Epithelial cell of prostate (primary cell): ENCODE measurements around the gene CYB5A.
A peak's percentile ranks its signal among the peaks of the same experiment; 100 is the strongest.

Experiments used
- DNase-seq: peaks from one replicate; pipeline ENCODE4 v3.0.0-alpha.2; 2011; ENCODE audit warnings: low read depth, low spot score
- H3K27ac ChIP-seq: fragments of 450-650 bp; 2 replicates; pipeline ENCODE4 v1.5.1; 2017; ENCODE audit warnings: mild to moderate bottlenecking

Gene CYB5A

DNA sequence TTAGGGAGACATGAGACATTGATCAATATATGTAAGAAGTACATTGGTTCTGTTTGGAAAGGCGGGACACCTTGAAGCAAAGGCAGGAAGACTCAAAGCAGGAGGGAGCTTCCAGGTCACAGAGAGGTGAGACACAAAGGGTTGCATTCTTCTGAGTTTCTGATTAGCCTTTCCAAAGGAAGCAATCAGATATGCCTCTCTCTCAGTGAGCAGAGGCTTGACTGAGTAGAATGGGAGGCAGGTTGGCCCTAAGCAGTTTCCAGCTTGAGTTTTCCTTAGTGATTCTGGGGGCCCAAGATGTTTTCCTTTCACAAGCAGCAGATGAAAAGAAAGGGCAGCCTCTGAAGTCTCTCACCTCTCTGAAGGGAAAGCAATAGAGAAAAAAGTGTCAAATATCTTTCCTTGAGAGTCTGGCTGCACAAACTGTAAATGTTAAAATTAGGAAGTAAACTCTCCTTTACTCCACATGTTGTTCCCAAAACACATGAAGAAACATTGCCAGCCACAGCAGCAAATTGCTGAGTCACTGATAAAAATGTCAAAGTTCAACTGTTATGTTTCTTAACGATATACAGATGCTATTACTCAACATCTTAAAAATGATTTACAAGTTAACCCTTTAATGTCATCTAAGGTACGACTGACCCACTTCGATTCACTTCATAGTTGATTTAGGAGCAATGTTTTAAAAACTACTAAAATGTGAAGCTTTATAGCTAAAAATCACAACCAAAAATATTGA lies 40.3 kb downstream of the CYB5A start:
- no peak overlapping the region for H3K27ac ChIP-seq
- DNase-seq, result no peak

- H3K27ac ChIP-seq, result no peak overlapping the region
- no peak for DNase-seq
Measured at GRCh38 chr18:74250131-74250530, 41.6 kb downstream of the CYB5A start.

- no peak overlapping the region for H3K27ac ChIP-seq
- DNase-seq, result peak; percentile 10
Measured at GRCh38 chr18:74249181-74249968, 42.4 kb downstream of the CYB5A start.

- no peak for DNase-seq
- no peak overlapping the region for H3K27ac ChIP-seq
Measured at GRCh38 chr18:74248595-74248994, 43.2 kb downstream of the CYB5A start.

GRCh38 chr18:74248189-74248588 lies 43.6 kb downstream of the CYB5A start:
- no peak overlapping the region for H3K27ac ChIP-seq
- DNase-seq, result no peak

DNA sequence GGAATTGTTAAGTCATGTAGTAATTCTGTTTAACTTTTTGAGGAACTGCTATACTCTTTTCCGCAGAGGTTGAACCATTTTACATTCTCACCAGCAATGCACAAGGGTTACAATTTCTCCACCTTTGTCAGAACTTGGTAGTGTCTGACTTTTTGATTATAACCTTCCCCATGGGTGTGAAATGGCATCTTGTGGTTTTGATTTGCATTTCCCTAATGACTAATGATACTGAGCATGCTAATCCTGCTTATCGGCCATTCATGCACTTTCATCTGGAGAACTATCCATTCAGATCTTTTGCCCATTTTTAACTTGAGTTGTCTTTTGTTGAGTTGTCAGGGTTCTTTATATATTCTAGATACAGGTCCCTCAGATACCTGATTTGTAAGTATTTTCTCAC lies 47.2 kb downstream of the CYB5A start:
- no peak for DNase-seq
- no peak overlapping the region for H3K27ac ChIP-seq

DNA sequence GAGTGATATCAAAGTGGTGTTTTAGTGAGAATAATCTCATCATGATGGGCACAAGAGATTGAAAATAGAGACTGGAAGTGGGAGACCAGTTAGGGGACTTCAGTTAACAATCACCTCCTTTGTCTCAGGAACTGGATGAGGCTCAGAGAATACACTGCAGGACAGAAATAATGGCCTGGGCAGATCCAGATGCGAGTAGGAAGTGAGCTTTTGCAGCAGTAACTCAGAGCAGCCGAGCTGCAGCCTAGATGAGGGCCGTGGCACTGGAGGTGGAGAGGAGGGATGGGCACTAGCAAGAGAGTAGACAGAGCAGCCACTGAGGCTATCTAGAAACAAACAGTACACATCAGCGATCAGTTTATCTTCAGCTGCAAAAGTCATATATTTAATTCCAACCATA lies 48.6 kb downstream of the CYB5A start:
- no peak for DNase-seq
- no peak overlapping the region for H3K27ac ChIP-seq

DNA sequence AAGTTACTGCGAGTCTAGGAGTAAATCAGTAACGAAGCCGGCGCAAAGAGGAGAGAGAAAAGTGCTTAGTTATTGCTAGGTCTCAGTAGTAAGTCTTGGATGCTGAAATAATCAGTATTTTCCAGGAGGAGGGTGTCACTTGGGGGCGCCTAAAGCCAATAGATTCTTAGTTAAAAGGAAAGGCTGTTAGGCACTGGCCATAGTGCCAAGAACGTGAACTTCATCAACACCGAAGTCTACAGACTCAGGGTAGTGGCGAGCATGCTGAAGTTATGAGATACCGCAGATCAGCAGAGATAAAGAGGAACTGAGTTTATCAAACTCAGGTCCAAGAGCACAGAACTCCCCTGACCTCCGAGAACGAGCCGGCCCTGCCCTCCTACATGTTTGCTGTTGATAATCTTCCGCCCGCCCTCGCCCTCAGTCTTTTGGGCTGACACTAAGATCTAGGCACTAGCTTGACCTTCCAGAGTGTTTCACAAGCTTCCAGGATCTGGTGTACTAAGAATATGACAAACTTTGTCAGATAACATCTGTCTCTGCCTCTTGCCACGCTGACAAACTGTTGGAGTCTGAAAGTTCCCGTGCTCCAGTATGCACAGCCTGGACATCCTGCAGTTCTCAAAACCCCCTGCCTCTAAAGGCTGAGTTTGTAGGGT lies 49.2 kb downstream of the CYB5A start:
- no peak overlapping the region for H3K27ac ChIP-seq
- no peak for DNase-seq

GRCh38 chr18:74241970-74242369 lies 49.8 kb downstream of the CYB5A start:
- DNase-seq, result no peak
- no peak overlapping the region for H3K27ac ChIP-seq

GRCh38 chr18:74241426-74241825 lies 50.3 kb downstream of the CYB5A start:
- no peak for DNase-seq

GRCh38 chr18:74239567-74239966 lies 52.2 kb downstream of the CYB5A start:
- no peak for DNase-seq
- H3K27ac ChIP-seq, result no peak overlapping the region

More at GRCh38 chr18:74241426-74241825, 50.3 kb downstream of the CYB5A start:
- no peak overlapping the region for H3K27ac ChIP-seq

GRCh38 chr18:74234326-74235171 lies 57.2 kb downstream of the CYB5A start:
- DNase-seq, result peak; percentile 72
- H3K27ac ChIP-seq, result peak overlapping the region; percentile 74

GRCh38 chr18:74233933-74234325 lies 57.8 kb downstream of the CYB5A start:
- H3K27ac ChIP-seq, result peak overlapping the region; percentile 74
- DNase-seq, result no peak

DNA sequence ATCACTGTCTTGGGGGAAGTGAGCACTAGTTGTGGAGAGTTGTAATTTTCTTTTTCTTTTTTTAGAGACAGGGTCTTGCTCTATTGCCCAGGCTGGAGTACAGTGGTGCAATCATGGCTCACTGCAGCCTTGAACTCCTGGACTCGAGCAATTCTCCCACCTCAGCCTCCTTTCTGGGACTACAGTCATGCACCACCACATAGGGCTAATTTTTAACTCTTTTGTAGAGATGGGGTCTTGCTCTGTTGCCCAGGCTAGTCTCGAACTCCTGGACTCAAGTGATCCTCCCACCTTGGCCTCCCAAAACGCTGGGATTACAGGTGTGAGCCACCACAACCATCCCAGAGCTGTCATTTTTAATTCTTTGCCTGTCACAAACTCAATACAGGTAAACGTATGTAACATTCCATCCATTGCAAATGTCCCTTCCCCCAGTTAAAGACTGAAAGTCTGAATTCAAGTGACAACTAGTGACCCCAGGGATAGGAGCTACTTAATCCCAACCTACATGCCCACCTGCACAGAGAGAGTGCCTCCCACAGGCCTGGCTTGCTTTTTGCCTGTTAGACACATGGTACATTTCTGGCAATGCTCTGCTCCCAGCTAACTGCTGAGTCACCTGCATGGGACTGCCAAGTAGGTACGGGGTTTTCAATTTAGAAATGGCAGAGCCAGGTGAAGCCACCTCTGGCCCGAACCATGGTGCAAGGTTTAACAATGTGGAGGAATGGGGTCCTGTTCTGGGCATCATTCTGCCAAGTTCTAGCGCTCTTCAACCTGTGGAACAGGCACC lies 60.6 kb downstream of the CYB5A start:
- no peak overlapping the region for H3K27ac ChIP-seq
- DNase-seq, result no peak

DNA sequence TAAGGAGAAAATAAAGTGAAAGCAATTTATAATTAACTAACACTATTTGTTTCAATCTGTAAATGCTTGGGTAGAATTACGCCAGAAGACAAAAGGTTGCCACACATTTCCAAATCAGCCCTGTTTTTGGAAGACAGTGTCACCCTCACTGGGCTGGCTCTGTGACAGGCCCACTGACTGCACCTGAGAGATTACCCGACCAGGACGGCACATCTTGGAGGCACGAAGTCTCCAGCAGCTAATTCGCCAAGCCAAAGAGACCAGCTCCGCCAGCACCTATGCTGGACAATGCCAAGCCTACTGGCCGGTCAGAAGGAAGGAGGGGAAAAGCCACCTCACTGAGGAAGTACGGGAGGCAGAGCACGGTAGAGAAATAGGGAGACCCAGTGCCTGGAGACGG lies 61.9 kb downstream of the CYB5A start:
- no peak overlapping the region for H3K27ac ChIP-seq
- no peak for DNase-seq

DNA sequence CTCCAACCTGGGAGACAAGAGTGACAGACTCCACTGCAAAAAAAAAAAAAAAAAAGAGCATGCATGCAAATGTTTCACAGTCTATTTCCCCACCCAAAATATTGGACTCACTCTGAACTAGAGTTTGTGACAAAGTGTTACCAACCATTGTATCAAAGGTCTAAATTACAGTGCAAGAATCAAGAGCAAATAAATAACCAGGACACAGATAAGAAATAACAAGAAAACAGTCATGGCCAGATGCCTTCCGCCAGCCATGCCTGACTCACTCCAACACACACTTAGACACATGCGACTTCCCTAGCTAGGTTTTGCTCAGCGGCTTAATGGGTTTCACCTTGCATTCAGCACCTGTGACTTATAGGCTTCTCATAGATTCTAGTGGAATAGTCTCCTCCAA lies 62.8 kb downstream of the CYB5A start:
- H3K27ac ChIP-seq, result no peak overlapping the region
- DNase-seq, result no peak

DNA sequence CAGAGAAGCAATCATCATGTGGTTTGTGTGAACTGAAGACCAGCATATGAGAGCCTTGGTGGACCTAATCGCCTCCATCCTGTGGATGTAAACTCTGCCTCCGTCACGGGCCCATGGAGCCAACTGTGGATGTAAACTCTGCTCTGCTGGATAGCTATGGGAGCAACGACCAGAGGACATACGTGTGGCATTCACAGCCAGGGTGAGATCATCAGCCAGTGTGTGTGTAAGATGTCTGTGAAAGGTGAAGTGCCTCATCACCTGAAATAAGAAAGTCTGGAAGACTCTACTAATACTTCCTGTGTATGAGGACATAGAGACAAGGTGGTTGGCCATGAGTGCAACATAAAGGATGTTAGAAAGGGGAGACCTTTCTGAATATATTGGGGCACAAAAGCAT lies 63.5 kb downstream of the CYB5A start:
- no peak overlapping the region for H3K27ac ChIP-seq
- DNase-seq, result no peak

DNA sequence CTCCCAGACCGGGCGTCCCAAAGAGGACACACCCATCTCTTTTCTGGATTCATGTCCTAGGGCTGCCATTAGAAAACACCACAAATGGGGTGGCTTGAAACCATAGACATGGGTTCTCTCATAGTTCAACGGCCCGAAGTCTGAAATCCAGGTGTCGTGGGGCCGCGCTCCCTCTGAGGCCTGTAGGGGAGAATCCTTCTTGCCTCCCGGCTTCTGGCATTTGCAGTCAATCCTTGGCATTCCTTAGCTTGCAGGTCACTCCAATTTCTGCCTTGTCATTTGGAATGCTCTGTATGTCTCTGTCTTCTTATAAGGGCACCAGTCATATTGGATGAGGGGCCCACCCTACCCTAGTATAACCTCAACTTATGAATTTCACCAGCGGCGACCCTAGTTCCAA lies 65.1 kb downstream of the CYB5A start:
- DNase-seq, result no peak
- H3K27ac ChIP-seq, result no peak overlapping the region

- no peak for DNase-seq
- no peak overlapping the region for H3K27ac ChIP-seq
Measured at GRCh38 chr18:74226156-74226555, 65.6 kb downstream of the CYB5A start.
